ENCODE data around the gene FBXO9.

DNA sequence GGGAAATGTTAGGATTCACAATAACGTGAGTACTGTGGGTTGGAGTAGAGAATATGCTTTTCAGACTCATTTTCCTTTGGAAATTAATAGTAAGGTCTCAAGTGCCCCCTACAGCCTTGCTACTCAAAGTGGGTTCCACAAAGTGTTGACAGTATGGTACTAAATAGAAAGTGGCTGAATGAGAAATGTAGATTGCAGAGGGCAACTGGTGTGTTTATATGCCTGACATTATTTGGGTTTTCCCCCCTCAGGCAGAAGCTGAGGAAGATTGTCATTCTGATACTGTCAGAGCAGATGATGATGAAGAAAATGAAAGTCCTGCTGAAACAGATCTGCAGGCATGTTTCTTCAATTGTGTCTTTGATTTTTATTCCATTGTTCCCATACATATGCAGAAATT lies 5.6 kb downstream of the FBXO9 start:
- no peak for TF ChIP-seq POLR2A (IDR thresholded peaks at IDR 0.05; ENCODE audit: low read length)
- TF ChIP-seq GATA1 (IDR thresholded peaks at IDR 0.05; ENCODE audit: low read depth, low read length) = no peak

All from erythroblast (primary cell).